Astrocyte of the spinal cord (primary cell): Measurements from ENCODE around the gene HOXD12.

Source experiments
- DNase-seq: peaks from one replicate; pipeline ENCODE4 v3.0.0; 2011; ENCODE audit warnings: low read depth, low spot score
- H3K4me3 ChIP-seq: 2 replicates; pipeline ENCODE4 v1.5.1; 2011; ENCODE audit warnings: low read depth, mild to moderate bottlenecking, low read length, moderate library complexity
- CTCF ChIP-seq: IDR thresholded peaks from 2 replicates; pipeline ENCODE4 v1.5.1; 2012; ENCODE audit warnings: low read depth, mild to moderate bottlenecking, low read length, inconsistent platforms
- in situ Hi-C: cut with HindIII; loops from 2 replicates; pipeline ENCODE4 v1.10.0; 2017; ENCODE audit warnings: low sequenced_read_pairs

HOXD12 gene

GRCh38 chr2:176099728-176100546 lies at the start of gene HOXD12:
Gene HOXD12, plus strand, starts transcription at chr2:176099795. Its CDS starts 7 bp downstream, at chr2:176099802.
- DNase-seq: no peak

GRCh38 chr2:176056406-176056805 lies 43.2 kb upstream of the HOXD12 start:
- in situ Hi-C loops: no loop called here
- no peak overlapping the region for H3K4me3 ChIP-seq
- no peak for TF ChIP-seq CTCF
- DNase-seq: no peak

More at GRCh38 chr2:176099728-176100546, at the start of gene HOXD12:
- in situ Hi-C loops: no loop called here
- no peak for TF ChIP-seq CTCF
- no peak within 1 kb of the TSS for H3K4me3 ChIP-seq

GRCh38 chr2:176063958-176064357 lies 35.6 kb upstream of the HOXD12 start:
- no peak for TF ChIP-seq CTCF
- in situ Hi-C loops: no loop called here
- no peak for DNase-seq

GRCh38 chr2:176066645-176067588 lies 32.7 kb upstream of the HOXD12 start:
- H3K4me3 ChIP-seq: peak overlapping the region; percentile 0
- no peak for DNase-seq
- in situ Hi-C loops: no loop called here
- no peak for TF ChIP-seq CTCF

More at GRCh38 chr2:176063958-176064357, 35.6 kb upstream of the HOXD12 start:
- H3K4me3 ChIP-seq: no peak overlapping the region

- peak overlapping the region; percentile 0 for H3K4me3 ChIP-seq
- no peak for DNase-seq
- in situ Hi-C loops: no loop called here
- no peak for TF ChIP-seq CTCF
These were observed 31.8 kb upstream of the HOXD12 start for GRCh38 chr2:176067589-176068418.

GRCh38 chr2:176068419-176068832 lies 31.2 kb upstream of the HOXD12 start:
- no peak for TF ChIP-seq CTCF
- H3K4me3 ChIP-seq: no peak overlapping the region
- DNase-seq: no peak
- in situ Hi-C loops: no loop called here
